H9 (cell line): Measurements from ENCODE around the gene CSF1R. TPM values are rescaled to one million over a fixed set of nuclear protein-coding genes. Genes with fewer than 3 reads are reported as not detected.

ENCODE experiments used
- DNase-seq: peaks from one replicate; pipeline ENCODE4 v3.0.0-alpha.2; 2017
- H2AFZ ChIP-seq: one replicate; pipeline ENCODE4 v1.6.1; 2013; ENCODE audit warnings: mild to moderate bottlenecking, low read length, control low read depth, moderate library complexity
- H2AK5ac ChIP-seq: 2 replicates; pipeline ENCODE4 v1.6.1; 2013; ENCODE audit warnings: low read length, control low read depth, mixed read lengths; ENCODE audit not compliant: insufficient read length
- H2BK120ac ChIP-seq: one replicate; pipeline ENCODE4 v1.6.1; 2013; ENCODE audit warnings: low read depth, mild to moderate bottlenecking, low read length, control low read depth, inconsistent platforms; ENCODE audit not compliant: poor library complexity, severe bottlenecking
- H2BK12ac ChIP-seq: 2 replicates; pipeline ENCODE4 v1.6.1; 2013; ENCODE audit warnings: low read length, control low read depth, mixed read lengths, low read depth; ENCODE audit not compliant: insufficient read length
- H2BK15ac ChIP-seq: 2 replicates; pipeline ENCODE4 v1.6.1; 2013; ENCODE audit warnings: low read depth, low read length, control low read depth
- H2BK20ac ChIP-seq: one replicate; pipeline ENCODE4 v1.6.1; 2013; ENCODE audit warnings: low read depth, mild to moderate bottlenecking, low read length, control low read depth, inconsistent platforms; ENCODE audit not compliant: poor library complexity, severe bottlenecking
- H2BK5ac ChIP-seq: 2 replicates; pipeline ENCODE4 v1.6.1; 2013; ENCODE audit warnings: low read length, control low read depth, mixed read lengths; ENCODE audit not compliant: insufficient read length
- H3K14ac ChIP-seq: 2 replicates; pipeline ENCODE4 v1.6.1; 2013; ENCODE audit warnings: low read length, control low read depth; ENCODE audit not compliant: insufficient read depth
- H3K18ac ChIP-seq: 2 replicates; pipeline ENCODE4 v1.6.1; 2013; ENCODE audit warnings: low read depth, mild to moderate bottlenecking, mixed read lengths, low read length, control low read depth; ENCODE audit not compliant: insufficient read length
- H3K23ac ChIP-seq: 2 replicates; pipeline ENCODE4 v1.6.1; 2013; ENCODE audit warnings: low read length, control low read depth, mixed read lengths, low read depth; ENCODE audit not compliant: insufficient read length
- H3K23me2 ChIP-seq: 2 replicates; pipeline ENCODE4 v1.6.1; 2013; ENCODE audit warnings: low read depth, mild to moderate bottlenecking, mixed read lengths, low read length, control low read depth; ENCODE audit not compliant: insufficient read length, poor library complexity, severe bottlenecking
- H3K27ac ChIP-seq: 2 replicates; pipeline ENCODE4 v1.5.1; 2013; ENCODE audit warnings: low read length, control low read depth, mixed read lengths, low read depth; ENCODE audit not compliant: insufficient read length
- H3K27me3 ChIP-seq: 2 replicates; pipeline ENCODE4 v1.6.1; 2013; ENCODE audit warnings: low read length, control low read depth, inconsistent platforms; ENCODE audit not compliant: insufficient read depth
- H3K4ac ChIP-seq: 2 replicates; pipeline ENCODE4 v1.6.1; 2013; ENCODE audit warnings: low read depth, mild to moderate bottlenecking, control low read depth, inconsistent platforms, low read length, moderate library complexity
- H3K4me1 ChIP-seq: 2 replicates; pipeline ENCODE4 v1.6.1; 2013; ENCODE audit warnings: low read length, control low read depth, inconsistent platforms; ENCODE audit not compliant: insufficient read depth
- H3K4me2 ChIP-seq: 2 replicates; pipeline ENCODE4 v1.6.1; 2013; ENCODE audit warnings: low read length, control low read depth, mixed read lengths; ENCODE audit not compliant: insufficient read length, insufficient read depth
- H3K56ac ChIP-seq: 2 replicates; pipeline ENCODE4 v1.6.1; 2013; ENCODE audit warnings: low read depth, mild to moderate bottlenecking, mixed read lengths, low read length, control low read depth; ENCODE audit not compliant: insufficient read length
- H3K79me1 ChIP-seq: 2 replicates; pipeline ENCODE4 v1.6.1; 2013; ENCODE audit warnings: low read depth, mild to moderate bottlenecking, moderate library complexity, low read length, control low read depth, inconsistent platforms; ENCODE audit not compliant: insufficient read depth, poor library complexity, severe bottlenecking
- H3K79me2 ChIP-seq: 2 replicates; pipeline ENCODE4 v1.6.1; 2013; ENCODE audit warnings: low read length, control low read depth, inconsistent platforms; ENCODE audit not compliant: insufficient read depth
- H3K9ac ChIP-seq: 2 replicates; pipeline ENCODE4 v1.6.1; 2013; ENCODE audit warnings: low read length, control low read depth, mixed read lengths; ENCODE audit not compliant: insufficient read length; ENCODE audit errors: extremely low read depth
- H3K9me3 ChIP-seq: one replicate; pipeline ENCODE4 v1.6.1; 2013; ENCODE audit warnings: low read depth, low read length, inconsistent platforms; ENCODE audit not compliant: control insufficient read depth
- H3T11ph ChIP-seq: one replicate; pipeline ENCODE4 v1.6.1; 2013; ENCODE audit warnings: mild to moderate bottlenecking, low read length, control low read depth, inconsistent platforms
- H4K20me1 ChIP-seq: one replicate; pipeline ENCODE4 v1.6.1; 2013; ENCODE audit not compliant: control insufficient read depth, insufficient read length, insufficient read depth
- H4K5ac ChIP-seq: 2 replicates; pipeline ENCODE4 v1.6.1; 2013; ENCODE audit warnings: low read depth, mild to moderate bottlenecking, mixed read lengths, low read length, control low read depth; ENCODE audit not compliant: insufficient read length
- H4K8ac ChIP-seq: replicated peaks from 2 replicates; pipeline ENCODE4 v1.6.1; 2013; ENCODE audit warnings: low read length, control low read depth, mixed read lengths, low read depth; ENCODE audit not compliant: insufficient read length
- H4K91ac ChIP-seq: 2 replicates; pipeline ENCODE4 v1.6.1; 2013; ENCODE audit warnings: low read depth, mild to moderate bottlenecking, moderate library complexity, mixed read lengths, low read length, control low read depth; ENCODE audit not compliant: insufficient read length
- H3K27ac Mint-ChIP-seq, 3 experiments: 2 replicates in 2 of 3; 3 replicates in 1 of 3; pipeline ENCODE4 v1.8.0; 2020 to 2021; ENCODE audit warnings: mixed read lengths in 3 of 3, mild to moderate bottlenecking in 1 of 3, moderate library complexity in 1 of 3
- H3K27me3 Mint-ChIP-seq: 2 replicates; pipeline ENCODE4 v1.8.0; 2021; ENCODE audit warnings: low read depth, mild to moderate bottlenecking, moderate library complexity, mixed read lengths
- H3K36me3 Mint-ChIP-seq, 3 experiments: 2 replicates in 2 of 3; 3 replicates in 1 of 3; pipeline ENCODE4 v1.8.0; 2020 to 2021; ENCODE audit warnings: low read depth in 3 of 3, mixed read lengths in 3 of 3; ENCODE audit not compliant: insufficient read depth in 1 of 3
- H3K4me1 Mint-ChIP-seq, 2 experiments: 2 replicates each; pipeline ENCODE4 v1.8.0; 2020; ENCODE audit warnings: mixed read lengths in 2 of 2
- H3K4me3 Mint-ChIP-seq, 2 experiments: 2 replicates in 1 of 2; 3 replicates in 1 of 2; pipeline ENCODE4 v1.8.0; 2020 to 2021; ENCODE audit warnings: mild to moderate bottlenecking in 2 of 2, mixed read lengths in 2 of 2, moderate library complexity in 1 of 2
- H3K9me3 Mint-ChIP-seq, 2 experiments: 2 replicates in 1 of 2; 3 replicates in 1 of 2; pipeline ENCODE4 v1.8.0; 2020; ENCODE audit warnings: mild to moderate bottlenecking in 2 of 2, mixed read lengths in 2 of 2, moderate library complexity in 1 of 2
- CTCF ChIP-seq: fragments of 200-600 bp; sonication (generic); conservative IDR thresholded peaks from 3 replicates; pipeline ENCODE4 v1.8.0; 2021; ENCODE audit warnings: antibody characterized with exemption, mild to moderate bottlenecking
- WGBS: extraction: QIAGEN DNeasy Blood & Tissue Kit; methylation state at CpG from one replicate; pipeline ENCODE4 v1.1.7; 2013; ENCODE audit warnings: missing lambda C conversion rate, low lambda C conversion rate, mixed read lengths; ENCODE audit not compliant: insufficient read length; ENCODE audit errors: extremely low coverage; 5-methylcytosine and 5-hydroxymethylcytosine counted together
- total RNA-seq: library from RNA; stranded (reverse); gene quantifications from 2 replicates; pipeline ENCODE4 v1.2.1, GENCODE V29; 2021

The CSF1R gene
- total RNA-seq, 1 experiment from 2014 or later = 0.13 TPM

GRCh38 chr5:150126199-150126920 is 40.0 kb upstream of the CSF1R start:
- DNase-seq = no peak
- Histone ChIP-seq H2AK5ac (no peak overlapping the region), H4K8ac (no peak overlapping the region), H2BK5ac (no peak overlapping the region), H3K23ac (no peak overlapping the region), H3K4ac (no peak overlapping the region), H3K27ac (no peak overlapping the region), H3K18ac (no peak overlapping the region), H3T11ph (no peak overlapping the region), H2AFZ (no peak overlapping the region), H2BK120ac (no peak overlapping the region), H3K9me3 (no peaks in the 10 kb centered on the region), H2BK15ac (no peak overlapping the region), H3K4me2 (no peak overlapping the region), H3K4me1 (no peaks in the 10 kb centered on the region), H3K56ac (no peak overlapping the region), H4K5ac (no peak overlapping the region), H4K91ac (no peak overlapping the region), H2BK12ac (no peak overlapping the region), H3K79me1 (no peaks in the 10 kb centered on the region), H3K79me2 (no peaks in the 10 kb centered on the region), H2BK20ac (no peak overlapping the region), H3K14ac (no peak overlapping the region), H3K27me3 (no peaks in the 10 kb centered on the region), H3K23me2 (no peaks in the 10 kb centered on the region), H3K9ac (no peak overlapping the region), H4K20me1 (no peaks in the 10 kb centered on the region)
- Mint-ChIP-seq H3K36me3 (no peaks in the 10 kb centered on the region; a peak in 1 of 7 replicates), H3K9me3 (no peaks in the 10 kb centered on the region), H3K4me1 (peaks cover 27 to 31% of the 10 kb centered on the region in 2 experiments), H3K4me3 (no peak overlapping the region), H3K27ac (no peak overlapping the region), H3K27me3 (peaks cover 39% of the 10 kb centered on the region)
- no peak for TF ChIP-seq CTCF
- WGBS = no CpG with 5 or more reads among the region's 10 CpGs
